ENCODE data around the gene PSMA7.

Gene PSMA7

GRCh38 chr20:62118113-62119043 lies 24.8 kb downstream of the PSMA7 start:
- H4K20me1 ChIP-seq (ENCODE audit: insufficient read depth, low read length): peaks cover 18% of the 10 kb centered on the region
- ATAC-seq (ENCODE audit: insufficient read depth, low read depth): no peak
- H3K4me3 ChIP-seq (ENCODE audit: low read depth in 1 of 2, low read length in 2 of 2): no peak overlapping the region
- H3K27ac ChIP-seq (ENCODE audit: low read length): 0 out of 2 replicates have a peak overlapping the region, but pooled peaks have one; percentile 9
- no peak overlapping the region for H3K9ac ChIP-seq (ENCODE audit: low read depth, low read length)
- no peak for TF ChIP-seq EZH2 (IDR thresholded peaks at IDR 0.05; ENCODE audit: borderline replicate concordance, low read depth, low read length, severe bottlenecking)
- TF ChIP-seq CTCF (IDR thresholded peaks at IDR 0.05; ENCODE audit: borderline replicate concordance, extremely low read depth, low read length, poor library complexity, severe bottlenecking): no peak
- DNase-seq: no peak
- no peaks in the 10 kb centered on the region for H3K9me3 ChIP-seq (ENCODE audit: insufficient read depth, low read length, severe bottlenecking)
- peak overlapping the region; percentile 53; the same call in 1 of the 2 replicates for H3K4me2 ChIP-seq (ENCODE audit: insufficient read depth, low read length)
- H3K27me3 ChIP-seq (ENCODE audit: insufficient read depth, low read length, poor library complexity): no peaks in the 10 kb centered on the region
- no peak overlapping the region for H2AFZ ChIP-seq (ENCODE audit: low read depth, low read length)
- H3K4me1 ChIP-seq (ENCODE audit: insufficient read depth, low read length): peaks cover 34% of the 10 kb centered on the region
- peaks cover 9% of the 10 kb centered on the region for H3K79me2 ChIP-seq (ENCODE audit: insufficient read depth, low read length)
- H3K36me3 ChIP-seq (ENCODE audit: insufficient read depth, low read length): no peaks in the 10 kb centered on the region

- Histone ChIP-seq H3K79me2 (ENCODE audit: insufficient read depth, low read length) (peaks cover 2% of the 10 kb centered on the region), H3K4me1 (ENCODE audit: insufficient read depth, low read length) (peaks cover 28% of the 10 kb centered on the region), H2AFZ (ENCODE audit: low read depth, low read length) (no peak overlapping the region), H3K27me3 (ENCODE audit: insufficient read depth, low read length, poor library complexity) (no peaks in the 10 kb centered on the region), H4K20me1 (ENCODE audit: insufficient read depth, low read length) (peaks cover 13% of the 10 kb centered on the region), H3K4me3 (ENCODE audit: low read depth in 1 of 2, low read length in 2 of 2) (0 out of 4 replicates have a peak overlapping the region, but pooled peaks of 1 of the 2 experiments have one; percentile 7), H3K9me3 (ENCODE audit: insufficient read depth, low read length, severe bottlenecking) (peaks cover 1% of the 10 kb centered on the region), H3K4me2 (ENCODE audit: insufficient read depth, low read length) (peak overlapping the region; percentile 53), H3K27ac (ENCODE audit: low read length) (0 out of 2 replicates have a peak overlapping the region, but pooled peaks have one; percentile 3), H3K9ac (ENCODE audit: low read depth, low read length) (no peak overlapping the region), H3K36me3 (ENCODE audit: insufficient read depth, low read length) (no peaks in the 10 kb centered on the region)
- ATAC-seq (ENCODE audit: insufficient read depth, low read depth): peak; percentile 62
- DNase-seq: peak; percentile 85
- no peak for TF ChIP-seq CTCF (IDR thresholded peaks at IDR 0.05; ENCODE audit: borderline replicate concordance, extremely low read depth, low read length, poor library complexity, severe bottlenecking)
- no peak for TF ChIP-seq EZH2 (IDR thresholded peaks at IDR 0.05; ENCODE audit: borderline replicate concordance, low read depth, low read length, severe bottlenecking)
Measured at GRCh38 chr20:62117658-62118057, 25.5 kb downstream of the PSMA7 start.

GRCh38 chr20:62117362-62117646 lies 25.9 kb downstream of the PSMA7 start:
- TF ChIP-seq EZH2 (IDR thresholded peaks at IDR 0.05; ENCODE audit: borderline replicate concordance, low read depth, low read length, severe bottlenecking) (no peak), CTCF (IDR thresholded peaks at IDR 0.05; ENCODE audit: borderline replicate concordance, extremely low read depth, low read length, poor library complexity, severe bottlenecking) (no peak)
- peaks cover 28% of the 10 kb centered on the region for H3K4me1 ChIP-seq (ENCODE audit: insufficient read depth, low read length)
- H3K27ac ChIP-seq (ENCODE audit: low read length): 0 out of 2 replicates have a peak overlapping the region, but pooled peaks have one; percentile 3
- no peaks in the 10 kb centered on the region for H3K27me3 ChIP-seq (ENCODE audit: insufficient read depth, low read length, poor library complexity)
- H3K36me3 ChIP-seq (ENCODE audit: insufficient read depth, low read length): no peaks in the 10 kb centered on the region
- H3K4me2 ChIP-seq (ENCODE audit: insufficient read depth, low read length): peak overlapping the region; percentile 53
- H2AFZ ChIP-seq (ENCODE audit: low read depth, low read length): no peak overlapping the region
- DNase-seq (no peak), ATAC-seq (ENCODE audit: insufficient read depth, low read depth) (no peak)
- H4K20me1 ChIP-seq (ENCODE audit: insufficient read depth, low read length): peaks cover 13% of the 10 kb centered on the region
- H3K9ac ChIP-seq (ENCODE audit: low read depth, low read length): no peak overlapping the region
- 0 out of 4 replicates have a peak overlapping the region, but pooled peaks of 1 of the 2 experiments have one; percentile 7 for H3K4me3 ChIP-seq (ENCODE audit: low read depth in 1 of 2, low read length in 2 of 2)
- H3K9me3 ChIP-seq (ENCODE audit: insufficient read depth, low read length, severe bottlenecking): peaks cover 3% of the 10 kb centered on the region
- H3K79me2 ChIP-seq (ENCODE audit: insufficient read depth, low read length): no peaks in the 10 kb centered on the region

All from DND-41 (cell line).